ENCODE measurements around the gene HOXB13.

DNA sequence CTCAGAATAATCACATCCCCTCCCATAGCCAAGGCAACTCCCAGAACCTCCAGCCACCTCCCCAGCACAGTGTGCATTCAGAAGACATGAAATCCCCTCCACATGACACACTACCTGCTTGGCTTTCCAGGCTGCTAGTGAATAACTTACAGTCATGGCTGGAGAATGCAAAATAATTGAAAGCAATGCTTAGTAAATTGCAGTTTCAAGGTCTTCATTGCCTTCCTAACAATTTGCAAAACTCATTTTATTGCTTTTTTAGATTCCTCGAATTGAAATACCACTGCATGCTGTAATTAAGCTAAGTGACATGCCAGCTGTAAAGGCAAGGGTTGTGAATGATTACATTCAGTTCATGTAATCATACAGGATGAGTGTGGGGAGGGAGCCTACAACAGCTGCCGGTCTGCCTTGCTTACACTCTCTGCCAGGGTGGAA is 29.0 kb upstream of the HOXB13 start:
- TF ChIP-seq, protein P1, sequence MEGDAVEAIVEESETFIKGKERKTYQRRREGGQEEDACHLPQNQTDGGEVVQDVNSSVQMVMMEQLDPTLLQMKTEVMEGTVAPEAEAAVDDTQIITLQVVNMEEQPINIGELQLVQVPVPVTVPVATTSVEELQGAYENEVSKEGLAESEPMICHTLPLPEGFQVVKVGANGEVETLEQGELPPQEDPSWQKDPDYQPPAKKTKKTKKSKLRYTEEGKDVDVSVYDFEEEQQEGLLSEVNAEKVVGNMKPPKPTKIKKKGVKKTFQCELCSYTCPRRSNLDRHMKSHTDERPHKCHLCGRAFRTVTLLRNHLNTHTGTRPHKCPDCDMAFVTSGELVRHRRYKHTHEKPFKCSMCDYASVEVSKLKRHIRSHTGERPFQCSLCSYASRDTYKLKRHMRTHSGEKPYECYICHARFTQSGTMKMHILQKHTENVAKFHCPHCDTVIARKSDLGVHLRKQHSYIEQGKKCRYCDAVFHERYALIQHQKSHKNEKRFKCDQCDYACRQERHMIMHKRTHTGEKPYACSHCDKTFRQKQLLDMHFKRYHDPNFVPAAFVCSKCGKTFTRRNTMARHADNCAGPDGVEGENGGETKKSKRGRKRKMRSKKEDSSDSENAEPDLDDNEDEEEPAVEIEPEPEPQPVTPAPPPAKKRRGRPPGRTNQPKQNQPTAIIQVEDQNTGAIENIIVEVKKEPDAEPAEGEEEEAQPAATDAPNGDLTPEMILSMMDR (IDR thresholded peaks at IDR 0.05): no peak
- TF ChIP-seq EP300 (IDR thresholded peaks at IDR 0.05): no peak

Data from upper lobe of left lung (tissue), 4 donors.